Medulla oblongata (tissue), 1 donor: ENCODE results near the gene OR52K1.
"Not testable (repeated sequence)": the region's sequence is repeated elsewhere in the genome, so short reads cannot be mapped to it uniquely, and the experiment has no call there.

Experiments used
- DNase-seq: peaks from one replicate; pipeline ENCODE4 v3.0.0-alpha.2; 2015; ENCODE audit errors: extremely low spot score

OR52K1 gene

DNA sequence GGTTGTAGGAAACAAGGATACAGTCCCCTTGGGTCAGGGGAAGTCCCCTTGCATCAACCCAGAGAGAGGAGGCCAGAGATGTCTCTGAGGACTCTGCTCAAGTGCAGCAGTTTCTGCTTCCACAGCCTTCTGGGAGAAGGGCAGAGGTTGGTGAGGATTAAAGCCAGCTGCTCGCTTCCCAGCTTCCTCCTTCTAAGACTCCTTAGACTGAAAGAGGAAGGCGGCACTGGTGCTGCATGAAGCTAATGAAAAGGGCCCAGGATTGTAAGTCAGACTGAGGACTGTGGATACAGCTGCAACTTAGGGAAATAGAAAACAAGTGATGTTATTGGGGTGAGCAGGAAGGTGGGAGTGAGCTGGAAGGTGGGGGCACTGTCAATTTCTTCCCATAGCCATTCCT is at the start of gene OR52K1:
Gene OR52K1, plus strand, starts transcription at position 202 of the 400 bp plus-strand sequence. CDS start 6,255 bp downstream, outside the sequence.
- peak; percentile 58 for DNase-seq

DNA sequence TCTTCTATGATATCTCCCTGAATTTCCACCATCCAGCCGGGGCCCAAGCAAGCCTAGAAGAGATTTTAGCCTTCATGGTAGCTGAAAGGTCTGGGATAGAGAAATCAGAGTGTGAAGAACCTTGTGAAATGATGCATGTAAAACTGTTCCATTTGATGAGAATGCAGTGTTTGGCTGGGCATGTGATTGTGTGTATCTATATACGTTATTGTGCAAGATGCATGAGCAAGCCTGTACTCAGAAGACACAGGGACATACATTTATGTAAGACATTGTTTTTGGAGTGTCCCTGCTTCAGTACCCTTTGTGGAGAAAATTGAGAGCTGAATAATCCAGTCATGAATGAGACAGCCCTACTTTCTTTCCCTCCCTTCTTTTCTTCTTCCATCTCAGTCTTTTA is 48.6 kb upstream of the OR52K1 start:
- no peak for DNase-seq

DNA sequence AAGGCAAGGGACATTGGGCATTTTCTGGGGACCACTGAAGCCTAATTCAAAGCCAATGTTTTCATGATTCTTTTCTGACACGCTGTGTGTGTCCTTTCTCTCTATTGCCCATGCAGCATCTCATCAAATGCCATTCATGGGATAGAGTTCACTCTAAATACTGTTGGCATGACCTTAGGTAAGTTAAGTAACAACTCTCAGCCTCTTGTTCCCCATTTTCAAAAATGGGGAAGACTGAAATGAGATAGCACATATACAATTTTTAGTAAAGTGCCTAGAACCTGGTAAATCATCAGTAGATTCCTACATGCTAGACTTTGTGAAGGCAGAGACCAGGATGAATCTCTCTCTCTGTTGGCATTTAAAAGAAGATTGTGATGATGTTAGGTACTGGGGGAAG is 46.0 kb upstream of the OR52K1 start:
- DNase-seq, result no peak

DNA sequence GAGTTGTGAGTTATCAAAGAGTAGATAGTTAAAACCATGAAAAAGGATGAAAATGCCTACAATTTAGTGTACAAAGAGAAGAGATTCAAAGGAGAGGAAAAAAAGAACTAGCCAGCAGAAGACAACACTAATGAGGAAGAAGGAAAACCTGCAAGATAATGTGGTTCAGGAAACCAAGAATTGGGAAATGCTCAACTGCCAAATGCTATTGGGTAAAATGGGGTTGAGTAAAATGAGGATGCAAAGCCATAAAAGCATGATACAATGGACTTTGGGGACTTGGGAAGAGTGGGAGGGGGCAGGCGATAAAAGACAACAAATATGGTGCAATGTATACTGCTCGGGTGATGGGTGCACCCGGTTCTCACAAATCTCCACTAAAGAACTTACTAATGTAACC is 40.9 kb upstream of the OR52K1 start:
- no peak for DNase-seq

DNA sequence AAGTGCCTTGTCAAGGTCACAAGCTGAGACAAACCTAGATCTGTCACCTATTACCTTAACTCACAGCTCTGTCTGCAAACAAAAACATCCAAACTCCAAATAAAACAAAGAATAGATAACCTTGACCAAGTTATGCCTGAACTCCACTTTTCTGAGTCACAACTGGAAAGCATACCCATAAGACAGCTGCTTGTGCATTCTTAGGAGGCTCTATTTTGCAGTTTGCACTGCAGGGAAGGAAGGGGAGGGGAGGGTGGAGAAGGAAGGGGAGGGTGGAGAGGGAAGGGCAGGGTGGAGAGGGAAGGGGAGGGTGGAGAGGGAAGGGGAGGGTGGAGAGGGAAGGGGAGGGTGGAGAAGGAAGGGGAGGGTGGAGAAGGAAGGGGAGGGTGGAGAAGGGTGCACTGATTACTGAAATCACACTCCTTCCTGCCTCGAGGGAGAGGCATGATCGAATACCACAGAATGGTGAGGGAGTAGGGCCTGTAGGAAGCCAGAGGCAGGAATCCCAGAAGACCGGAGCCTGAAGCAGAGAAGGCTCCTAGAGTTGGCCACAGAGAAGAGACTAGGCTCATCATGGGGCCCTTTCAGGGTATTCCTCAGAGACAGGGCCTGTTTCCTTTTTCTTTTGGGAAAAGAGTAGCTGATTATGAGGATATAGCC is 39.1 kb upstream of the OR52K1 start:
- no peak for DNase-seq

DNA sequence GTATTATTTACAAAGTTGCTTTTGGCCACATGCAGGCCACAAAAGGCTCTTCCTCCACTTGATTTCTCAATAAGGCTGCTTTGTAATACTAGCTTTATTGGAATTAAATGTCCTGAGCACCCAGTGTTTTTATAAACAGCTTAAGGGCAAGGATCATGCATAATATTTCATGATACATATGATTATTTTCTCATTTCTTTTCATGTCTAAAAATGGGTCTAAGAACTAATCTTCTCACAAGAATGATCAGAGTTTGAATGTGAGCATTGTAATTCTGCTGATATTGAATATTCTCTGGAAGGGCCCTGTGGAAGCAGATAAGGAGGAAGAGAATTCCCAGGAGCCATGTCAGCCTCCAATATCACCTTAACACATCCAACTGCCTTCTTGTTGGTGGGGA is 33.5 kb upstream of the OR52K1 start, which contains the start of gene OR52K2:
Gene OR52K2, plus strand, starts transcription at position 301 of the 400 bp plus-strand sequence. Its CDS starts 45 bp downstream, at position 346.
- DNase-seq, result no peak

DNA sequence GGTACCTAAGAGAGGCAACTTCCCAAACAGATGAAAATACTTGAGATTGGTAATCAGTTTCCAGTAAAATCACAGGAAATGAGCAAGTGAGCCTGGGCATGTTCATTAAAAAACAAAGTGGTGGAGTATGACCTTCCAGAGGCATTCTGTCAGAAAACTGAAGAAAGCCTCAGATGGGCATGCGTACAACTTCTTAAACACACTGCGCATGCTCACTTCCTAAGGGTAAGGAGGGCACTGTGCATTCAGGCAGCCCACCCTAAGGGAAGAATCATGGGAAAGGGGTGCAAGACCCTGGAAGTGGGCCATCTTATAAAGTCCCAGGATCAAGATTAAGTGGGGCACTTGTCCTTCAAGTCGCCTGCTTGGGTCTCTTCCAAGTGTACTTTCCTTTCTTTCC is 29.3 kb upstream of the OR52K1 start:
- no peak for DNase-seq

DNA sequence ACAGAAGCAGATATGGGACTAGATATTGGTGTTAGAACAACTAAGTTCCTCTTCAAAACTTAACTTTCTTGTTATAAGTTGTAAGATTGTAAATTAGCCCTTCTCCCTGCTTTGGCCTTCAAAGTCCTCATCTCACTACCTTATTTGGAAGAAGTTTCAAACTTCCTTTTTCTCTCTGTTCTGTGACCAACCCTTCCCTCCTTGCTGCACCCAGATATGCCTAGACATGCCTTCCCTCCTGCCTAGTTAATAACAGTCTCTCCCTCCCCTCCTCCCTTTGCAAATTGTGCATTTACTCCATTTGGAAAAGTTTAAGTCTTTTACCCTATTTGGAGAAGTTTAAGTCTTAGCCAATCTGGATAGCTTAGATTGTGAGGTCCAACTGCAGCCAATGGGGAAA is 28.4 kb upstream of the OR52K1 start:
- DNase-seq, result no peak

DNA sequence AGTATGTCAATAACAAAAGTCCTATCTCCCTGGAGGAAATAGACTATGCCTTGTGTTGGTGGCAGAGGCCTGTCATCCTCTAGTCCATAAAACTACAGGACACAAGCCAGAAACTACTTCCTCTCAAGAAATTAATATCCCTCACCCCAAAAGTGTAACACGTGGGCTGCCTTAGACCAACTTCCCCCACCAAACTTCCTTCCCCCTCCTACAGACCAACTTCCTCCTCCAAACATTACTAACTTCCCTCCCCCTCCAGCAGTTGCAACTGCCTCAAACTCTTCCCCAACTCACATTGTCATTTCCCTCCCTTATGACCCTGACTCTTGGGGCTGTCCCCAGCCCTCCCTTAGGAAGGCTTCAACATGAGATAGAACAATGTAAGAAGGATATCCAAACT is 27.0 kb upstream of the OR52K1 start:
- peak; percentile 73 for DNase-seq

DNA sequence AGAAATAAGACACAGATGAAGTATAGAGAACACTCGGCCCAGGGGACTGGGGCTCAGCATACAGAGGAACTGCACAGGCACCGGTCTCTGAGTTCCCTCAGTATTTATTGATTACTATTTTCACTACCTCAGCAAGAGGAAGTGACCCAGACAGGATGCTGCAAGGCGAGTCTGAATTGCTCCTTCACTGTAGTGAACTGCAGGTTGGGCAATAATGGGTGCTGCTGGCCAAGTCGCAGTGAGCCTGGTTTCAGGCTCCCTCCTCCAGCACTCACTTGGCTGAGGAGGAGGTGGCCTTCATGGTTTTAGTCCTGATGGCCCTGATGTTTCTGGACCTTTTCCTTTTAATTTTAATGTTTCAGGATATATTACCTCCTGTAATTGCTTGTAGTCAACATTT is 22.9 kb upstream of the OR52K1 start:
- peak; percentile 46 for DNase-seq

DNA sequence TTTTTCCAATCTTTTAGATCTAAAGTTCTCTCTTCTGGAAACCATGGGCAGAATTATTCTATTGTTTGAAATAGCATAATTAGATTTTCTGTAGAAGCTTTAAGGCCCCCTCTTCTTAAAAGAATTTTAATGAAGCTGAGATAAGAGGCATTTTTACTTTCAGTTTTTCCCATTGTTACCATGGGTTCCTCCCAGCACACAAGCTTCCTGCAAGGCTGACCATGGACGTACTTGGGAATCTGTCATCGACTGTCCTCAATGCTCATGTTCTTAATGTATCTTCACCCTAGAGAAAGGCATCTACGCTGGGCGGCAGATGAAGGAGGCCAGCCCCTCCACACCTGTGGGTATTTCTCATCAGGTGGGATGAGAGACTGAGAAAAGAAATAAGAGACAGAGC is 22.3 kb upstream of the OR52K1 start:
- DNase-seq, result no peak

DNA sequence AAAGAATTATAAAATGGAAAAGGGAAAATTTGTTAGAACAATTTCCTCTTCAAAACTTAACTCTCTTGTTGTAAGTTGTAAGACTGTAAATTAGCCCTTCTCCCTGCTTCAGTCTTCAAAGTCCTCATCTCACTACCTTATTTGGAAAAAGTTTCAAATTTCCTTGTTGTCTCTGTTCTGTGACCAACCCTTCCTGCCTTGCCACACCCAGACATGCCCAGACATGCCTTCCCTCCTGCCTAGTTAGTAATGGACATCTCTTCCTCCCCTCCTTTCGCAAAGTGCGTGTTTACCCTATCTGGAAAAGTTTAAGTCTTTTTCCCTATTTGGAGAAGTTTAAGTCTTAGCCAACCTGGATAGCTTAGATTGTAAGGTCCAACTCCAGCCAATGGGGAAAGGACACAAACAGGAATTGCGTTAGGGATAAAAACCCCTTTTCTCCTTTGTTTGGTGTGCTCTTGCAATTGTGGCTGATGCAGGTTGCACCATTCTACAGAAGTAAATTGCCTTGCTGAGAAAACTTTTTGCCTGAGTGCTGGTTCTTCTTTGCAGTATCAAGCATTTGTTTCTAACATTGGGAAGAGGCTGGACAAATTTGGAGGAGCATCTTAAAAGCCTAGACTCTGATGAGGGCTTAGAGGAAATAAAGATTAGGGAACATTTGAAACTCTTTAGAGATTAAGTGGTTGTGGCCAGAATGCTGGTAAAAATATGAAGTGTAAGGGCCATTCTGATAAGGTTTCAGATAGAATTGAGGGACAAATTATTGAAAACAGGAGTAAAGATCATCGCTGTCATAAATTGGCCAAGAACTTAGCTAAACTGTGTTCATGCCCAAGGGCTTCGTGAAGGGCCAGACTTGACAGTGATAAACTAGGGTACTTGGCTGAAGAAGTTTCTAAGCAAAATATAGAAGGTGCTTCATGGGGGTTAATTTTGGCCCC is 18.0 kb upstream of the OR52K1 start:
- no peak for DNase-seq

DNA sequence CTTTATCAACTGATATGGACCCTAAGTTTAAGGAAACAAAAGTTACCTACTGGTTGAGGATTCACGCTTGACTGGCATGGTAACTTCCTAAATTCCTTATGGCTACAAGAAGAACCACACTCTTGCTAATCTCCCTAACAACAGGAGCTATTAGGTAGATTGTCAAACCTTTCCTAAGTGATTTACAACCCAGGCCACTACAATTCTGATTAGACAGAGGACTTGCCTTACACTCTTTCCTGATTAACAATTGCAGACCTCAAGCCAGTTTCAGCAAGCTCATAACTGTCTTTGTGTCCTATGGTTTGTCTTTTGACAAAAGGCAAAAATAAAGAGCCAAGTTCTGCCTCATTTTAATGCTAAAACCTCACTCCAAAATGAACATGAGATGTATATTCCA is 17.0 kb upstream of the OR52K1 start:
- no peak for DNase-seq

DNA sequence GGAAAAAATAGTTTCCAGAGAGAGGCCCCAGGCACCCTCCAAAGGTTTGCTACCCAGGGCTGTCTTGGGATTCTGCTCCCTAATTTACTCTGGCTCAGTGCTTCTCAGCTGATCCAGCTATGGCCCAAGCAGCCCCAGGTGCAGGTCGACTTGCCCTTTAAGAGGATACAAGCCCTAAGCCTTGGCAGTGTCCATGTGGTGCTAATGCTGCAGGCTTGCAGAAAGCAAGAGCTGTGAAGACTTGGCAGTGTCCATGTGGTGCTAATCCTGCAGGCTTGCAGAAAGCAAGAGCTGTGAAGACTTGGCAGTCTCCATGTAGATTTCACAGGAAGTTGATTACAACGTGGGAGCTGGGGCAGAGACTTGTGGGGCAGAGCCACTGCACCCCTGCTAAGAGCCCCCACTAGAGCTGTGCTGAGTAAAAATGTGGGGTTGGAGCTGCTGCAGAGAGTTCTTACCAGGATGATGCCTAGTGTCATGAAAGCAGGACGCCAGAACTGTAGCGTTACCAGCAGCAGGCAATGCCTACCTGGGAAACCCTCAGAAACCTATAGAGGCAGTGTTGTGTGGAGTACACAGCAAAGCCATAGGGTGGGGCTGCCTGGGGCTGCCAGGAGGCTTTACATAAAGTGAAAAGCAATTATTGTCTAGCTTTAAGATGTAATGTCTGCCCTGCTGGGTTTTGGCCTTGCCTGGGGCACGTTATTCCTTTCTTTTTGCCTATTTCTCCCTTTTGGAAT is 16.1 kb upstream of the OR52K1 start:
- no peak for DNase-seq

DNA sequence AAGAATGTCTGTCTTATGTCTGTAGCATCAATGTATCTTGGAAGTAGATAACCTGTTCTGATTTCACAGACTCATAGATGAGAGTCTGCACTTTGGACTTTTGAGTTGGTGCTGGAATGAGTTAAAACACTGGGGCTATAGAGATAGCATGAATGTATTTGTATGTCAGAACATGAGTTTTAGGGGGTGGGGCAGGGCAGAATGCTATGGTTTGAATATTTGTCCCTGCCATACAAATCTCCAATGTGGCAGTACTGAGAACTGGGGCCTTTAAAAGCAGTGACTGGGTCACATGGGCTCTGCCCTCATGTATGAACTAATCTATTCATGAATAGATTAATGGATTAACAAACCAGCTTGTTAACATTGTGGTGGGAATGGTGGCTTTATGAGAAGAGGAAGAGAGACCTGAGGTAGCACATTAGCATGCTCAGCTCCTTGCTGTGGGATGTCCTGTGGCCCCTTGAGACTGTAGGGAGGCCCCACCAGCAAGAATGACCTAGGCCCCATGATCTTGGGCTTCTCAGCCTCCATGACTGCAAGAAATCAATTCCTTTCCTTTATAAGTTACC is 15.5 kb upstream of the OR52K1 start:
- no peak for DNase-seq

DNA sequence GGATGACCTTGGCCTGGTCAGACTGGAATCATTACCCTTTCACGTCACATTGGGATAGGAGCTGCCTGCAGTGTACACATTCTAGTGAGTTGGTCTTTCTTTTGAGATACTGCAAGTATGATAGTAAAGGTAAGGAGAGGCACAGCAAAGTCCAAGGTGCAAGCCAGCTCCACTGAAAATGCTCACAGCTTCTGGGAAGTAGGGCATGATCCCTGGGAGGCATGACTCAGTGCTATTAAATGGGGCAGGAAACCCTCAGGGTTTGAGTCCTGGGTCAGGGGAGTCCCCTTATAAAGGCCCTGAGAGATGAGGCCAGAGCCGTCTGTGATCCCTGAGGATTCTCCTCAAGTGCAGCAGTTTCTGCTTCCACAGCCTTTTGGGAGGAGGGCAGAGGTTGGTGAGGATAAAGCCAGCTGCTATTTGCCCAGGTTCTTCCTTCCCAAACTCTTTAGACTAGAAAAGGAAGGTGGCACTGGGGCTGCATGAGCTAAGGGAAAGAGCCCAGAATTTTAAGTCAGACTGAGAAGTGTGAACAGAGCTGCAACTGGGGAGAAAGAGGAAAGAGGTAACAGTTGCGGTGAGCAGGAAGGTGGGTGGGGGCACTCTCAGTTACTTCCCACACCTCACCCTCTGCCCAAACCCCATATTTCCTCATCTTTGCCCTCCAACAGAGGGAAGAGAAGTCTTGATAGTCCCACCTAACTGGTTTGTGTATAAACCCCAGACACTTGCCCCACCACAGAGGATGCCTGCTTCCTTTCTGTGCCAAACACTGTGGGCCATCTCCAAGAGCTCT is 14.4 kb upstream of the OR52K1 start:
- DNase-seq, result no peak

DNA sequence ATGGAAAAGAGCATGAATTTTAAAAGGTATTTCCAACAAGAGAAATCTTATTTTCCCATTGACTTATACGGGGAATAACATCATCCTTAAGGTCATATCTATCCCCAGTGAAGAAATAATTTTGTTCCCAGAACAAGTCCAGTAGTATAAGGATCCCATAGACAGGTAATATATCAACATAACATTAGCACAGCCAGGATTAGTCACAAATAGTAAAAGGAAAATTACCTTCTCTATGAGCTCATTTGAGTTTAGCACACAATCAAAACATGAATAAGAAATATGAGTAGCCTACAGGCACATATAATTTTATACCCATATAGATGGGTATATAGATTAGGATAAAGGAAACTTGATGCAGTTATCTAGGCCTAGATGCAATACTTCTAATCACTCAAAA is 2.8 kb upstream of the OR52K1 start:
- DNase-seq, result no peak

DNA sequence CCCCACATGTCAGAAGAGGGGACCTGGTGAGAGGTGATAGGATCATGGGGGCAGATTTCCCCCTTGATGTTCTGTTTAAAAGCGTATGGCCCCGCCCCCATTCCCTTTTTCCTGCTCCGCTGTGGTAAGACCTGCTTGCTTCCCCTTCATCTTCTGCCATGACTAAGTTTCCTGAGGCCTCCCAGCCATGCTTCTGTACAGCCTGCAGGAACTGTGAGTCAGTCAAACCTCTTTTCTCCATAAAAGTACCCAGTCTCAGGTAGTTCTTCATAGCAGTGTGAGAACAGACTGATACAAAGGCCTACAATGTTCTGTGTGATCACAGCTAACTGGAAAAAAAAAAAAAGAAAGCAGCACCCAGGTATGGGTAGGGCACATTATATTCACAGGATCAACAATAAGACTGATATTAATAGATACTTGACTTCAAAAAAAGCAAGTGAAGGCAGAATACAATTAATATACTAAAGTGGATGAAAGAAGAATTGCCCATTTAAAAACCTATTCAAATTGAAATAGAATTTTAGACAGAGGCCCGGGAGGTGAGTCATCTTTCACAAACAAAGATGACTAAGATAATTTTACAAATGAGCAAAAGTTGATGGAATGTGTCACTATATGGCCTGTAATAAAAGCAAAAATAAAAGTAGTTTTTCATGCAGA is 1.7 kb upstream of the OR52K1 start:
- DNase-seq, result no peak

DNA sequence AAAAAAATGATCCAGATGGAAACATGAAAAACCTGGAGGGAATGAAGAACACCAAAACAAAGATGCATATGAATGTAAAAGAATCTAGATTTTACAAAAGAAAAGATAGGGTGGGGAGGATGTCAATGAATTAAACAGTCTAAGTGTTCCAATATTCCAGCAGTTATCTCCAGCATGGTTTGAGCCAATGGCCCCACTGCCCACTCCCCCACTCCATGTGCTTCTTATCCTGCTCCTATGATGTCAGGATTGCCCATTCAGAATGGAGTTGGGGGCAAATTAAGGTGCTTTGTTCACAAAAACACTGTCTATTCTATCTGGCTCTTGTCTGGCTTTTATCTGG is 1.2 kb upstream of the OR52K1 start:
- no peak for DNase-seq

DNA sequence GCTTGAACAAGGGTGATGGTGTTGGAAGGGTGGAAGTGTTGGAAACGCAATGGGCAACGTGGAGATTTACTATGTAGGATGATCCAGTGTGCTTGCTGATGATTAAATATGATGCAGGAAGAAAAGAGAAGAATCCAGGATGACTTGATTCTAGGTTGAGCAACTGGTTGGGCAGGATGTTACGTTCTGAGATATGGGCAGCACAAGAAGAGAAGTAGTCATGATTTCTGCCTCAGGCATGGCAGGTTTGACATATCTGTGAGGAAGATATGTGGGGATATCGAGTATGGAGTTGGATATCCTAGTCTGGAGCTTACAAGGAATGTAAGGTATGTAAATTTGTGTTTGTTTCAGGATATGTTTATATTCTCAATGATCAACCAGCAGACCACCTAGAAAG is 1.9 kb downstream of the OR52K1 start:
- no peak for DNase-seq

DNA sequence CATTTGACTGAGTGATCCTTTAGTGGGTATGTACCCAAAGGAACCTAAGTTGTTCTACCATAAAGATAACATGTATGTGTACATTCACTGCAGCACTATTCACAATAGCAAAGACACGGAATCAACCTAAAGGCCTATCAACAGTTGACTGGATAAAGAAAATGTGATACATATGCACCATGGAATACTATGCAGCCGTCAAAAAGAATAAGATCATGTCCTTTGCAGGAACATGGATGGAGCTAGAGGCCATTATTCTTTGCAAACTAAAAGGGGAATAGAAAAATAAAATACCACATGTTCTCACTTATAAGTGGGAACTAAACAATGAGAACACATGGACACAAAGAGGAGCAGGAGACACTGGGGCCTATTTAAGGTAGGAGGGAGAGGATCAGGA is 9.0 kb downstream of the OR52K1 start:
- DNase-seq, result not testable (repeated sequence)
